Hepatocyte (in vitro differentiated cells): ENCODE measurements around the gene HLF. TPM values are rescaled to one million over a fixed set of nuclear protein-coding genes. Genes with fewer than 3 reads are reported as not detected.

Source experiments
- DNase-seq: peaks from one replicate; pipeline ENCODE4 v3.0.0-alpha.2; 2016; ENCODE audit warnings: low spot score
- H2AFZ ChIP-seq: fragments of 200-600 bp; sonication (generic); 2 replicates; pipeline ENCODE4 v1.6.0; 2016; ENCODE audit warnings: antibody characterized with exemption, mild to moderate bottlenecking
- H3K27ac ChIP-seq: fragments of 200-600 bp; sonication (generic); 2 replicates; pipeline ENCODE4 v1.5.1; 2016; ENCODE audit warnings: mild to moderate bottlenecking
- H3K27me3 ChIP-seq: fragments of 200-600 bp; sonication (generic); 2 replicates; pipeline ENCODE4 v1.6.1; 2016
- H3K36me3 ChIP-seq: fragments of 200-600 bp; sonication (generic); replicated peaks from 2 replicates; pipeline ENCODE4 v1.5.1; 2016; ENCODE audit warnings: low read depth; ENCODE audit not compliant: insufficient read depth
- H3K4me1 ChIP-seq: fragments of 200-600 bp; sonication (generic); 2 replicates; pipeline ENCODE4 v1.5.1; 2016; ENCODE audit warnings: mild to moderate bottlenecking, moderate library complexity; ENCODE audit not compliant: insufficient read depth
- H3K4me2 ChIP-seq: fragments of 200-600 bp; sonication (generic); 2 replicates; pipeline ENCODE4 v1.6.0; 2016
- H3K4me3 ChIP-seq: fragments of 200-600 bp; sonication (generic); 2 replicates; pipeline ENCODE4 v1.5.1; 2016; ENCODE audit warnings: mild to moderate bottlenecking
- H3K79me2 ChIP-seq: fragments of 200-600 bp; sonication (generic); 2 replicates; pipeline ENCODE4 v1.6.0; 2017; ENCODE audit warnings: mild to moderate bottlenecking
- H3K9me2 ChIP-seq: fragments of 200-600 bp; sonication (generic); replicated peaks from 2 replicates; pipeline ENCODE4 v1.6.0; 2017; ENCODE audit warnings: mild to moderate bottlenecking; ENCODE audit not compliant: insufficient read depth
- H3K9me3 ChIP-seq: fragments of 200-600 bp; sonication (generic); 2 replicates; pipeline ENCODE4 v1.5.1; 2016; ENCODE audit warnings: low read depth, mild to moderate bottlenecking
- H4K20me1 ChIP-seq: fragments of 200-600 bp; sonication (generic); 2 replicates; pipeline ENCODE4 v1.6.0; 2016; ENCODE audit warnings: mild to moderate bottlenecking; ENCODE audit not compliant: insufficient read depth, poor library complexity, severe bottlenecking
- CTCF ChIP-seq: fragments of 200-600 bp; sonication (generic); IDR thresholded peaks from 2 replicates; pipeline ENCODE4 v1.5.1; 2016; ENCODE audit warnings: antibody characterized with exemption, mild to moderate bottlenecking; ENCODE audit not compliant: poor library complexity
- EZH2 ChIP-seq: fragments of 200-600 bp; sonication (generic); IDR thresholded peaks from 2 replicates; pipeline ENCODE4 v1.6.1; 2016; ENCODE audit warnings: antibody characterized with exemption, mild to moderate bottlenecking, borderline replicate concordance
- EZH2phosphoT487 ChIP-seq: fragments of 200-600 bp; sonication (generic); IDR thresholded peaks from one replicate; pipeline ENCODE4 v1.6.1; 2018; ENCODE audit warnings: antibody characterized with exemption, mild to moderate bottlenecking, low read depth, moderate library complexity; ENCODE audit not compliant: unreplicated experiment, severe bottlenecking
- WGBS: methylation state at CpG from one replicate; pipeline ENCODE4 v1.1.6; 2016; ENCODE audit warnings: low lambda C conversion rate; ENCODE audit errors: missing lambda C conversion rate; 5-methylcytosine and 5-hydroxymethylcytosine counted together
- polyA plus RNA-seq: library from polyadenylated mRNA; unstranded; fragments of >200 nt; fragmentation: Nextera tagmentation; extraction: Ambion mirVana; gene quantifications from 2 replicates; pipeline ENCODE4 v1.2.1, GENCODE V29; 2016
- total RNA-seq: library from RNA; depleted of rRNA; stranded (reverse); fragments of >200 nt; gene quantifications from 2 replicates; pipeline ENCODE4 v1.2.3, GENCODE V29; 2014

Gene HLF
- total and polyA plus RNA-seq, 2 experiments from 2014 or later: 0.48 to 0.60 TPM

- Histone ChIP-seq H3K27me3 (peaks cover 4% of the 10 kb centered on the region), H2AFZ (no peak overlapping the region), H3K36me3 (no peaks in the 10 kb centered on the region), H3K4me1 (no peaks in the 10 kb centered on the region), H3K4me2 (no peak overlapping the region), H3K4me3 (no peak overlapping the region), H3K9me2 (no peaks in the 10 kb centered on the region), H3K27ac (no peak overlapping the region), H4K20me1 (no peaks in the 10 kb centered on the region), H3K79me2 (no peaks in the 10 kb centered on the region), H3K9me3 (no peaks in the 10 kb centered on the region)
- WGBS: 60% methylated on average over 4 of the region's 4 CpGs
- TF ChIP-seq CTCF: no peak
- TF ChIP-seq EZH2phosphoT487: no peak
- TF ChIP-seq EZH2: no peak
- DNase-seq: no peak
Observed at GRCh38 chr17:55334285-55334684, 69.5 kb downstream of the HLF start.

GRCh38 chr17:55334881-55335540 is 70.3 kb downstream of the HLF start:
- Histone ChIP-seq H3K4me1 (no peaks in the 10 kb centered on the region), H3K4me3 (no peak overlapping the region), H4K20me1 (no peaks in the 10 kb centered on the region), H3K9me2 (no peaks in the 10 kb centered on the region), H3K36me3 (no peaks in the 10 kb centered on the region), H2AFZ (no peak overlapping the region), H3K27ac (no peak overlapping the region), H3K9me3 (no peaks in the 10 kb centered on the region), H3K79me2 (no peaks in the 10 kb centered on the region), H3K27me3 (peaks cover 4% of the 10 kb centered on the region), H3K4me2 (no peak overlapping the region)
- TF ChIP-seq EZH2: no peak
- no peak for TF ChIP-seq EZH2phosphoT487
- TF ChIP-seq CTCF: no peak
- 41% methylated on average over 6 of the region's 6 CpGs for WGBS
- no peak for DNase-seq

- H3K27ac ChIP-seq: no peak overlapping the region
- no peak overlapping the region for H3K4me2 ChIP-seq
- H2AFZ ChIP-seq: no peak overlapping the region
- H3K9me2 ChIP-seq: no peaks in the 10 kb centered on the region
- no peaks in the 10 kb centered on the region for H3K4me1 ChIP-seq
- TF ChIP-seq CTCF (no peak), EZH2 (no peak), EZH2phosphoT487 (no peak)
- no peaks in the 10 kb centered on the region for H3K36me3 ChIP-seq
- H4K20me1 ChIP-seq: no peaks in the 10 kb centered on the region
- peaks cover 4% of the 10 kb centered on the region for H3K27me3 ChIP-seq
- H3K4me3 ChIP-seq: no peak overlapping the region
- no peaks in the 10 kb centered on the region for H3K79me2 ChIP-seq
- DNase-seq: no peak
- H3K9me3 ChIP-seq: no peaks in the 10 kb centered on the region
Observed at GRCh38 chr17:55335625-55336024, 70.9 kb downstream of the HLF start.

GRCh38 chr17:55336426-55336825 is 71.7 kb downstream of the HLF start:
- Histone ChIP-seq H3K4me3 (no peak overlapping the region), H3K79me2 (no peaks in the 10 kb centered on the region), H3K4me1 (no peaks in the 10 kb centered on the region), H4K20me1 (no peaks in the 10 kb centered on the region), H3K9me3 (no peaks in the 10 kb centered on the region), H3K27me3 (peaks cover 4% of the 10 kb centered on the region), H3K36me3 (no peaks in the 10 kb centered on the region), H3K9me2 (no peaks in the 10 kb centered on the region), H2AFZ (no peak overlapping the region), H3K27ac (no peak overlapping the region), H3K4me2 (no peak overlapping the region)
- TF ChIP-seq EZH2 (no peak), CTCF (no peak), EZH2phosphoT487 (no peak)
- WGBS: 90% methylated on average over 2 of the region's 2 CpGs
- no peak for DNase-seq
